ACC112 (cell line): ENCODE measurements around the gene TECPR1.
A peak's percentile ranks its signal among the peaks of the same experiment; 100 is the strongest.

ENCODE experiments used
- H2AFZ ChIP-seq: fragments of 200-600 bp; sonication (generic); one replicate; pipeline ENCODE4 v1.6.0; 2017; ENCODE audit warnings: antibody characterized with exemption, low read length; ENCODE audit not compliant: unreplicated experiment
- H3K27ac ChIP-seq: fragments of 200-600 bp; sonication (generic); 2 replicates; pipeline ENCODE4 v1.5.1; 2014; ENCODE audit warnings: low read depth, mild to moderate bottlenecking, antibody characterized with exemption, low read length, moderate library complexity
- H3K27me3 ChIP-seq: fragments of 200-600 bp; sonication (generic); 2 replicates; pipeline ENCODE4 v1.6.1; 2014; ENCODE audit warnings: mild to moderate bottlenecking, antibody characterized with exemption, low read length, moderate library complexity, mixed read lengths; ENCODE audit not compliant: insufficient read depth
- H3K36me3 ChIP-seq: fragments of 200-600 bp; sonication (generic); 2 replicates; pipeline ENCODE4 v1.6.1; 2016; ENCODE audit warnings: mild to moderate bottlenecking, antibody characterized with exemption, low read length, moderate library complexity, mixed read lengths; ENCODE audit not compliant: insufficient read depth
- H3K4me1 ChIP-seq: fragments of 200-600 bp; sonication (generic); one replicate; pipeline ENCODE4 v1.6.1; 2016; ENCODE audit warnings: low read length, mixed read lengths; ENCODE audit not compliant: insufficient read depth, unreplicated experiment, control insufficient read depth
- H3K4me3 ChIP-seq: fragments of 200-600 bp; sonication (generic); 2 replicates; pipeline ENCODE4 v1.5.1; 2014; ENCODE audit warnings: mild to moderate bottlenecking, low read depth, low read length
- H3K79me2 ChIP-seq: fragments of 200-600 bp; sonication (generic); one replicate; pipeline ENCODE4 v1.6.0; 2016; ENCODE audit warnings: low read length; ENCODE audit not compliant: control insufficient read depth, unreplicated experiment, insufficient read depth

Gene TECPR1

GRCh38 chr7:98283127-98283886, 31.3 kb upstream of the TECPR1 start:
- Histone ChIP-seq H3K27ac (peak overlapping the region; percentile 78), H3K4me1 (peaks cover 48% of the 10 kb centered on the region), H2AFZ (no peak overlapping the region), H3K79me2 (peaks cover 66% of the 10 kb centered on the region), H3K27me3 (no peaks in the 10 kb centered on the region), H3K36me3 (peaks cover 4% of the 10 kb centered on the region; the same call in 1 of the 2 replicates), H3K4me3 (peak overlapping the region; percentile 87)

GRCh38 chr7:98282703-98283102, 30.7 kb upstream of the TECPR1 start:
- H3K4me3 ChIP-seq: peak overlapping the region; percentile 87
- H3K36me3 ChIP-seq: peaks cover 4% of the 10 kb centered on the region; the same call in 1 of the 2 replicates
- H3K27ac ChIP-seq: peak overlapping the region; percentile 78
- peaks cover 42% of the 10 kb centered on the region for H3K4me1 ChIP-seq
- no peaks in the 10 kb centered on the region for H3K27me3 ChIP-seq
- no peak overlapping the region for H2AFZ ChIP-seq
- peaks cover 60% of the 10 kb centered on the region for H3K79me2 ChIP-seq

- H3K4me3 ChIP-seq: peak overlapping the region; percentile 87
- peak overlapping the region; percentile 78 for H3K27ac ChIP-seq
- peaks cover 53% of the 10 kb centered on the region for H3K79me2 ChIP-seq
Measured at GRCh38 chr7:98281757-98282606, 29.9 kb upstream of the TECPR1 start.

GRCh38 chr7:98280791-98281756, 29.0 kb upstream of the TECPR1 start, which contains the start of gene BRI3:
Gene BRI3 (plus strand): TSS chr7:98281686. CDS start chr7:98281796, 110 bp downstream.
- H3K4me1 ChIP-seq: peaks cover 25% of the 10 kb centered on the region
- peak within 1 kb of the TSS; percentile 87 for H3K4me3 ChIP-seq
- peaks cover 44% of the 10 kb centered on the region for H3K79me2 ChIP-seq
- H3K27me3 ChIP-seq: no peaks in the 10 kb centered on the region
- peaks cover 4% of the 10 kb centered on the region; the same call in 1 of the 2 replicates for H3K36me3 ChIP-seq
- peak within 1 kb of the TSS; percentile 99 for H2AFZ ChIP-seq
- peak within 1 kb of the TSS; percentile 78 for H3K27ac ChIP-seq

More at GRCh38 chr7:98281757-98282606, 29.9 kb upstream of the TECPR1 start:
- no peak overlapping the region for H2AFZ ChIP-seq
- H3K36me3 ChIP-seq: peaks cover 4% of the 10 kb centered on the region; the same call in 1 of the 2 replicates
- peaks cover 34% of the 10 kb centered on the region for H3K4me1 ChIP-seq
- H3K27me3 ChIP-seq: no peaks in the 10 kb centered on the region

GRCh38 chr7:98280296-98280695, 28.3 kb upstream of the TECPR1 start:
- Histone ChIP-seq H3K36me3 (peaks cover 4% of the 10 kb centered on the region; the same call in 1 of the 2 replicates), H3K4me1 (peaks cover 18% of the 10 kb centered on the region), H3K79me2 (peaks cover 36% of the 10 kb centered on the region), H3K27ac (no peak overlapping the region), H3K4me3 (peak overlapping the region; percentile 83), H3K27me3 (no peaks in the 10 kb centered on the region), H2AFZ (no peak overlapping the region)

- no peak overlapping the region for H3K4me3 ChIP-seq
- peaks cover 23% of the 10 kb centered on the region for H3K79me2 ChIP-seq
- H3K4me1 ChIP-seq: peaks cover 4% of the 10 kb centered on the region
- H3K27me3 ChIP-seq: no peaks in the 10 kb centered on the region
- H3K36me3 ChIP-seq: peaks cover 4% of the 10 kb centered on the region; the same call in 1 of the 2 replicates
- H2AFZ ChIP-seq: no peak overlapping the region
- no peak overlapping the region for H3K27ac ChIP-seq
Measured at GRCh38 chr7:98278936-98279335, 26.9 kb upstream of the TECPR1 start.

GRCh38 chr7:98278408-98278807, 26.4 kb upstream of the TECPR1 start:
- Histone ChIP-seq H3K4me3 (no peak overlapping the region), H2AFZ (no peak overlapping the region), H3K36me3 (no peaks in the 10 kb centered on the region), H3K27ac (no peak overlapping the region), H3K27me3 (no peaks in the 10 kb centered on the region), H3K4me1 (no peaks in the 10 kb centered on the region), H3K79me2 (peaks cover 17% of the 10 kb centered on the region)

GRCh38 chr7:98276241-98276761, 24.3 kb upstream of the TECPR1 start:
- H3K79me2 ChIP-seq: no peaks in the 10 kb centered on the region
- no peak overlapping the region for H3K27ac ChIP-seq
- no peaks in the 10 kb centered on the region for H3K27me3 ChIP-seq
- no peaks in the 10 kb centered on the region for H3K4me1 ChIP-seq
- no peak overlapping the region for H2AFZ ChIP-seq
- no peak overlapping the region for H3K4me3 ChIP-seq
- no peaks in the 10 kb centered on the region for H3K36me3 ChIP-seq

GRCh38 chr7:98267303-98267702, 15.3 kb upstream of the TECPR1 start:
- Histone ChIP-seq H2AFZ (no peak overlapping the region), H3K27ac (no peak overlapping the region), H3K4me1 (peaks cover 7% of the 10 kb centered on the region), H3K79me2 (no peaks in the 10 kb centered on the region), H3K27me3 (no peaks in the 10 kb centered on the region), H3K4me3 (no peak overlapping the region), H3K36me3 (no peaks in the 10 kb centered on the region)
